HepG2 (cell line): ENCODE results near the gene INSRR. TPM values are rescaled to one million over a fixed set of nuclear protein-coding genes. Genes with fewer than 3 reads are reported as not detected.
A peak's percentile ranks its signal among the peaks of the same experiment; 100 is the strongest.

Experiments
- HINFP ChIP-seq: sonication (generic); formaldehyde crosslinking; IDR thresholded peaks from 2 replicates; pipeline ENCODE4 v1.4.0; 2020; ENCODE audit warnings: low read depth, mild to moderate bottlenecking, missing genetic modification reagents
- MAF1 ChIP-seq: sonication (generic); formaldehyde crosslinking; IDR thresholded peaks from 2 replicates; pipeline ENCODE4 v1.5.0; 2020; ENCODE audit warnings: missing genetic modification reagents, borderline replicate concordance
- SRSF1 ChIP-seq: fragments of 200-400 bp; formaldehyde crosslinking; optimal IDR thresholded peaks from 2 replicates; pipeline ENCODE3; 2017; ENCODE audit warnings: mild to moderate bottlenecking, low read depth, low read length, moderate library complexity
- ZFP82 ChIP-seq: sonication (generic); formaldehyde crosslinking; IDR thresholded peaks from 2 replicates; pipeline ENCODE4 v1.5.1; 2020; ENCODE audit warnings: mild to moderate bottlenecking, missing genetic modification reagents, borderline replicate concordance
- ZNF136 ChIP-seq: sonication (generic); formaldehyde crosslinking; IDR thresholded peaks from 2 replicates; pipeline ENCODE4 v1.8.1; 2022; ENCODE audit warnings: low read depth, mild to moderate bottlenecking, moderate library complexity, missing genetic modification reagents
- ZNF282 ChIP-seq: fragments of 450-650 bp; IDR thresholded peaks from 2 replicates; pipeline ENCODE4 v1.6.1; 2018; ENCODE audit not compliant: partially characterized antibody
- ZNF746 ChIP-seq: sonication (generic); formaldehyde crosslinking; IDR thresholded peaks from 2 replicates; pipeline ENCODE4 v1.8.0; 2022; ENCODE audit warnings: mild to moderate bottlenecking, missing genetic modification reagents
- ZNF775 ChIP-seq: sonication (generic); formaldehyde crosslinking; IDR thresholded peaks from 2 replicates; pipeline ENCODE4 v1.4.0; 2020; ENCODE audit warnings: missing genetic modification reagents, mild to moderate bottlenecking, moderate library complexity, borderline replicate concordance
- polyA plus RNA-seq, 8 experiments: library from polyadenylated mRNA; depleted of rRNA in 3 of 8; stranded (reverse) in 7 of 8; unstranded in 1 of 8; fragments of >200 nt; fragmentation: Illumina TruSeq in 4 of 8; extraction: Trizol in 4 of 8; gene quantifications; 2 replicates each; pipeline versions ENCODE4 v1.2.1 to v1.2.3, GENCODE V29; 2011 to 2016; ENCODE audit warnings: low read depth in 4 of 8, missing spikeins in 1 of 8, mixed read lengths in 1 of 8; ENCODE audit not compliant: insufficient read depth in 1 of 8
- total RNA-seq, 5 experiments: library from RNA; depleted of rRNA; stranded (reverse); fragments of >200 nt; fragmentation: Illumina TruSeq; extraction: Trizol; gene quantifications; 2 replicates each; pipeline ENCODE4 v1.2.3, GENCODE V29; 2016; ENCODE audit warnings: low read depth in 1 of 5
- TF ChIP-seq, protein P1 (sequence below): sonication (generic); formaldehyde crosslinking; IDR thresholded peaks from 2 replicates; pipeline ENCODE4 v1.4.0; 2020; ENCODE audit warnings: missing genetic modification reagents
- TF ChIP-seq, protein P2 (sequence below), 2 experiments: fragments of 450-650 bp in 1 of 2; sonication (generic) in 1 of 2; formaldehyde crosslinking in 1 of 2; IDR thresholded peaks; 2 replicates each; pipeline versions ENCODE4 v1.6.1 to v1.8.0; 2016 to 2022; ENCODE audit warnings: antibody characterized with exemption in 1 of 2, mild to moderate bottlenecking in 1 of 2, missing genetic modification reagents in 1 of 2
- TF ChIP-seq, protein P3 (sequence below): sonication (generic); formaldehyde crosslinking; IDR thresholded peaks from 2 replicates; pipeline ENCODE4 v1.5.0; 2020; ENCODE audit warnings: mild to moderate bottlenecking, missing genetic modification reagents
- TF ChIP-seq, protein P4 (sequence below): sonication (generic); formaldehyde crosslinking; IDR thresholded peaks from 2 replicates; pipeline ENCODE4 v1.5.0; 2020; ENCODE audit warnings: mild to moderate bottlenecking, missing genetic modification reagents, borderline replicate concordance

INSRR gene
- total and polyA plus RNA-seq, 2 of the 13 experiments (the other 11 are each of a cell fraction or from before 2014, with no cell fraction given), result not detected

DNA sequence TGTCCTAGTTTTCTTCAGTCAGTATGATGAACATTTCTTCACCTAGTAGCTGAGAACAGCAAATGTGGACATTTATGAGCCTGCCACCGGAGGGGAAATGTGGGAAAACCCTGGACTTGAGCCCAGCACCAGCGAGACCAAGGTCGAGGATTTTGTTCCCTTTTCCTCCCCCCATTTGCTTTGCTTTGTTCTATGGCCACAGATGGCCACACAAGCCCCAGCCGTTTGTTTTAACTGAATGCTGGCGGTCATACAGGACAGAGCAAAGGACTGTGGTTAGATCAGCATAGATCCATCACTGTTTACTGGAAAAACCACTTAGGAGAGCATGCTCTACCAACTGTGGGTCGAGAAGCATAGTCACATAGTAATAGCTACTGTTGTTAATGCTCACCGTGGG is 63.1 kb downstream of the INSRR start (continued):
- no peak for TF ChIP-seq SRSF1
- TF ChIP-seq, protein P1, sequence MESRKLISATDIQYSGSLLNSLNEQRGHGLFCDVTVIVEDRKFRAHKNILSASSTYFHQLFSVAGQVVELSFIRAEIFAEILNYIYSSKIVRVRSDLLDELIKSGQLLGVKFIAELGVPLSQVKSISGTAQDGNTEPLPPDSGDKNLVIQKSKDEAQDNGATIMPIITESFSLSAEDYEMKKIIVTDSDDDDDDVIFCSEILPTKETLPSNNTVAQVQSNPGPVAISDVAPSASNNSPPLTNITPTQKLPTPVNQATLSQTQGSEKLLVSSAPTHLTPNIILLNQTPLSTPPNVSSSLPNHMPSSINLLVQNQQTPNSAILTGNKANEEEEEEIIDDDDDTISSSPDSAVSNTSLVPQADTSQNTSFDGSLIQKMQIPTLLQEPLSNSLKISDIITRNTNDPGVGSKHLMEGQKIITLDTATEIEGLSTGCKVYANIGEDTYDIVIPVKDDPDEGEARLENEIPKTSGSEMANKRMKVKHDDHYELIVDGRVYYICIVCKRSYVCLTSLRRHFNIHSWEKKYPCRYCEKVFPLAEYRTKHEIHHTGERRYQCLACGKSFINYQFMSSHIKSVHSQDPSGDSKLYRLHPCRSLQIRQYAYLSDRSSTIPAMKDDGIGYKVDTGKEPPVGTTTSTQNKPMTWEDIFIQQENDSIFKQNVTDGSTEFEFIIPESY (CRISPR knock-in tag), result peak; percentile 54; the same call in 1 of the 2 replicates
- TF ChIP-seq, protein P2, sequence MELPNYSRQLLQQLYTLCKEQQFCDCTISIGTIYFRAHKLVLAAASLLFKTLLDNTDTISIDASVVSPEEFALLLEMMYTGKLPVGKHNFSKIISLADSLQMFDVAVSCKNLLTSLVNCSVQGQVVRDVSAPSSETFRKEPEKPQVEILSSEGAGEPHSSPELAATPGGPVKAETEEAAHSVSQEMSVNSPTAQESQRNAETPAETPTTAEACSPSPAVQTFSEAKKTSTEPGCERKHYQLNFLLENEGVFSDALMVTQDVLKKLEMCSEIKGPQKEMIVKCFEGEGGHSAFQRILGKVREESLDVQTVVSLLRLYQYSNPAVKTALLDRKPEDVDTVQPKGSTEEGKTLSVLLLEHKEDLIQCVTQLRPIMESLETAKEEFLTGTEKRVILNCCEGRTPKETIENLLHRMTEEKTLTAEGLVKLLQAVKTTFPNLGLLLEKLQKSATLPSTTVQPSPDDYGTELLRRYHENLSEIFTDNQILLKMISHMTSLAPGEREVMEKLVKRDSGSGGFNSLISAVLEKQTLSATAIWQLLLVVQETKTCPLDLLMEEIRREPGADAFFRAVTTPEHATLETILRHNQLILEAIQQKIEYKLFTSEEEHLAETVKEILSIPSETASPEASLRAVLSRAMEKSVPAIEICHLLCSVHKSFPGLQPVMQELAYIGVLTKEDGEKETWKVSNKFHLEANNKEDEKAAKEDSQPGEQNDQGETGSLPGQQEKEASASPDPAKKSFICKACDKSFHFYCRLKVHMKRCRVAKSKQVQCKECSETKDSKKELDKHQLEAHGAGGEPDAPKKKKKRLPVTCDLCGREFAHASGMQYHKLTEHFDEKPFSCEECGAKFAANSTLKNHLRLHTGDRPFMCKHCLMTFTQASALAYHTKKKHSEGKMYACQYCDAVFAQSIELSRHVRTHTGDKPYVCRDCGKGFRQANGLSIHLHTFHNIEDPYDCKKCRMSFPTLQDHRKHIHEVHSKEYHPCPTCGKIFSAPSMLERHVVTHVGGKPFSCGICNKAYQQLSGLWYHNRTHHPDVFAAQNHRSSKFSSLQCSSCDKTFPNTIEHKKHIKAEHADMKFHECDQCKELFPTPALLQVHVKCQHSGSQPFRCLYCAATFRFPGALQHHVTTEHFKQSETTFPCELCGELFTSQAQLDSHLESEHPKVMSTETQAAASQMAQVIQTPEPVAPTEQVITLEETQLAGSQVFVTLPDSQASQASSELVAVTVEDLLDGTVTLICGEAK (IDR thresholded peaks at IDR 0.05), result no peak
- TF ChIP-seq, protein P2 (CRISPR knock-in tag; IDR thresholded peaks at IDR 0.05), result peak; percentile 31; the same call in 1 of the 2 replicates
- TF ChIP-seq ZFP82, result no peak
- TF ChIP-seq, protein P3, sequence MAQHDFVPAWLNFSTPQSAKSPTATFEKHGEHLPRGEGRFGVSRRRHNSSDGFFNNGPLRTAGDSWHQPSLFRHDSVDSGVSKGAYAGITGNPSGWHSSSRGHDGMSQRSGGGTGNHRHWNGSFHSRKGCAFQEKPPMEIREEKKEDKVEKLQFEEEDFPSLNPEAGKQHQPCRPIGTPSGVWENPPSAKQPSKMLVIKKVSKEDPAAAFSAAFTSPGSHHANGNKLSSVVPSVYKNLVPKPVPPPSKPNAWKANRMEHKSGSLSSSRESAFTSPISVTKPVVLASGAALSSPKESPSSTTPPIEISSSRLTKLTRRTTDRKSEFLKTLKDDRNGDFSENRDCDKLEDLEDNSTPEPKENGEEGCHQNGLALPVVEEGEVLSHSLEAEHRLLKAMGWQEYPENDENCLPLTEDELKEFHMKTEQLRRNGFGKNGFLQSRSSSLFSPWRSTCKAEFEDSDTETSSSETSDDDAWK (CRISPR knock-in tag), result no peak
- no peak for TF ChIP-seq ZNF282
- TF ChIP-seq ZNF746 (CRISPR knock-in tag), result no peak
- TF ChIP-seq ZNF775 (CRISPR knock-in tag), result no peak
- no peak for TF ChIP-seq MAF1 (CRISPR knock-in tag)
- TF ChIP-seq, protein P4, sequence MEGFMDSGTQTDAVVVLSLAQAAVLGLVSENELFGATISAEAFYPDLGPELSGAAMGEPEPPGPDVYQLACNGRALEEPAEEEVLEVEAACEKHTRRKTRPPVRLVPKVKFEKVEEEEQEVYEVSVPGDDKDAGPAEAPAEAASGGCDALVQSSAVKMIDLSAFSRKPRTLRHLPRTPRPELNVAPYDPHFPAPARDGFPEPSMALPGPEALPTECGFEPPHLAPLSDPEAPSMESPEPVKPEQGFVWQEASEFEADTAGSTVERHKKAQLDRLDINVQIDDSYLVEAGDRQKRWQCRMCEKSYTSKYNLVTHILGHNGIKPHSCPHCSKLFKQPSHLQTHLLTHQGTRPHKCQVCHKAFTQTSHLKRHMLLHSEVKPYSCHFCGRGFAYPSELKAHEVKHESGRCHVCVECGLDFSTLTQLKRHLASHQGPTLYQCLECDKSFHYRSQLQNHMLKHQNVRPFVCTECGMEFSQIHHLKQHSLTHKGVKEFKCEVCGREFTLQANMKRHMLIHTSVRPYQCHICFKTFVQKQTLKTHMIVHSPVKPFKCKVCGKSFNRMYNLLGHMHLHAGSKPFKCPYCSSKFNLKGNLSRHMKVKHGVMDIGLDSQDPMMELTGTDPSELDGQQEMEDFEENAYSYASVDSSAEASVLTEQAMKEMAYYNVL (CRISPR knock-in tag), result 0 out of 2 replicates have a peak, but pooled peaks have one; percentile 64
- no peak for TF ChIP-seq ZNF136 (CRISPR knock-in tag)
- 0 out of 2 replicates have a peak, but pooled peaks have one; percentile 38 for TF ChIP-seq HINFP (CRISPR knock-in tag)
